H1 (cell line): ENCODE results near the gene CRYBG1. TPM values are rescaled to one million over a fixed set of nuclear protein-coding genes. Genes with fewer than 3 reads are reported as not detected.

Source experiments
- CTCF ChIA-PET: fragments of 300-600 bp; sonication (Branson Sonifier 250); formaldehyde crosslinking; loops from one replicate; lab custom pipeline; 2021; ENCODE audit not compliant: partially characterized antibody; lab: Charles Lee
- POLR2A ChIA-PET: fragments of 300-600 bp; sonication (Branson Sonifier 250); formaldehyde crosslinking; loops from one replicate; lab custom pipeline; 2021; ENCODE audit warnings: inconsistent platforms; ENCODE audit not compliant: partially characterized antibody; lab: Charles Lee
- DNase-seq, 2 experiments: peaks; one replicate each; pipeline versions ENCODE4 v3.0.0 to v3.0.0-alpha.2; 2010 to 2022; ENCODE audit warnings: low spot score in 2 of 2, low read depth in 1 of 2, mixed read lengths in 1 of 2
- FAIRE-seq: peaks from 2 replicates; lab custom pipeline; 2011; peaks lifted over from hg19 to GRCh38; lab: Jason Lieb, UNC
- H2AFZ ChIP-seq: 2 replicates; pipeline ENCODE4 v1.8.1; 2012; ENCODE audit warnings: low read length, inconsistent platforms
- H2AK5ac ChIP-seq: 2 replicates; pipeline ENCODE4 v1.6.1; 2013; ENCODE audit warnings: low read depth, low read length
- H2BK120ac ChIP-seq: replicated peaks from 2 replicates; pipeline ENCODE3; 2013; ENCODE audit warnings: low read depth, low read length, inconsistent platforms
- H2BK12ac ChIP-seq: 2 replicates; pipeline ENCODE4 v1.6.1; 2013; ENCODE audit warnings: low read depth, low read length
- H2BK15ac ChIP-seq: 2 replicates; pipeline ENCODE4 v1.6.1; 2013; ENCODE audit warnings: low read length
- H2BK20ac ChIP-seq: 2 replicates; pipeline ENCODE4 v1.6.1; 2013; ENCODE audit warnings: low read length
- H2BK5ac ChIP-seq: 2 replicates; pipeline ENCODE4 v1.6.1; 2013; ENCODE audit warnings: low read depth, low read length
- H3K14ac ChIP-seq: 2 replicates; pipeline ENCODE4 v1.6.1; 2013; ENCODE audit warnings: inconsistent platforms; ENCODE audit not compliant: insufficient read length
- H3K18ac ChIP-seq: 2 replicates; pipeline ENCODE4 v1.6.1; 2013; ENCODE audit warnings: low read length; ENCODE audit errors: extremely low read depth
- H3K23ac ChIP-seq: 2 replicates; pipeline ENCODE4 v1.6.1; 2013; ENCODE audit warnings: inconsistent platforms; ENCODE audit not compliant: insufficient read length
- H3K23me2 ChIP-seq: 2 replicates; pipeline ENCODE4 v1.6.1; 2013; ENCODE audit warnings: low read depth, low read length
- H3K27ac ChIP-seq: 2 replicates; pipeline ENCODE4 v1.6.1; 2011; ENCODE audit warnings: low read depth, low read length, inconsistent platforms
- H3K27me3 ChIP-seq, 4 experiments: replicated peaks in 1 of 4; 1 replicate in 1 of 4; 2 replicates in 3 of 4; pipeline versions ENCODE4 v1.6.1 to v1.8.1; 2011 to 2013; ENCODE audit warnings: low read length in 3 of 4, mild to moderate bottlenecking in 3 of 4, inconsistent platforms in 2 of 4, mixed read lengths in 2 of 4, moderate library complexity in 1 of 4; ENCODE audit not compliant: control insufficient read depth in 3 of 4, insufficient read depth in 3 of 4; ENCODE audit errors: extremely low read depth in 1 of 4
- H3K36me3 ChIP-seq, 4 experiments: 2 replicates each; pipeline versions ENCODE4 v1.6.1 to v1.8.1; 2011 to 2013; ENCODE audit warnings: mild to moderate bottlenecking in 4 of 4, low read length in 3 of 4, moderate library complexity in 2 of 4, control low read depth in 1 of 4, inconsistent platforms in 1 of 4; ENCODE audit not compliant: insufficient read depth in 4 of 4, control insufficient read depth in 2 of 4
- H3K4ac ChIP-seq: replicated peaks from 2 replicates; pipeline ENCODE3; 2013; ENCODE audit warnings: low read length, low read depth, mixed read lengths, inconsistent platforms; ENCODE audit not compliant: insufficient read length
- H3K4me1 ChIP-seq, 4 experiments: replicated peaks in 1 of 4; 1 replicate in 1 of 4; 2 replicates in 3 of 4; pipeline versions ENCODE4 v1.6.1 to v1.8.1; 2011 to 2013; ENCODE audit warnings: low read length in 3 of 4, inconsistent platforms in 2 of 4, mixed read lengths in 1 of 4; ENCODE audit not compliant: insufficient read depth in 4 of 4, control insufficient read depth in 3 of 4
- H3K4me2 ChIP-seq, 2 experiments: 2 replicates each; pipeline versions ENCODE4 v1.6.1 to v1.8.1; 2011 to 2013; ENCODE audit warnings: low read depth in 2 of 2, low read length in 2 of 2, control low read depth in 1 of 2, inconsistent platforms in 1 of 2, mild to moderate bottlenecking in 1 of 2; ENCODE audit not compliant: insufficient read depth in 1 of 2
- H3K4me3 ChIP-seq, 4 experiments: fragments of 200-600, 300-600 bp in 1 of 4; sonication (generic), shearing (Covaris generic), sonication (Bioruptor Twin) in 1 of 4; 2 replicates each; pipeline versions ENCODE4 v1.5.1 to v1.8.1; 2011 to 2016; ENCODE audit warnings: low read length in 4 of 4, low read depth in 3 of 4, control low read depth in 2 of 4, inconsistent platforms in 2 of 4, mild to moderate bottlenecking in 2 of 4, mixed read lengths in 1 of 4, moderate library complexity in 1 of 4; ENCODE audit not compliant: insufficient read depth in 2 of 4; ENCODE audit errors: extremely low read depth in 1 of 4
- H3K56ac ChIP-seq: replicated peaks from 2 replicates; pipeline ENCODE3; 2013; ENCODE audit warnings: low read depth, mild to moderate bottlenecking, mixed read lengths, low read length, inconsistent platforms; ENCODE audit not compliant: insufficient read length
- H3K79me1 ChIP-seq: 2 replicates; pipeline ENCODE4 v1.6.1; 2013; ENCODE audit warnings: low read depth, low read length, control low read depth
- H3K79me2 ChIP-seq, 2 experiments: 2 replicates each; pipeline versions ENCODE4 v1.6.1 to v1.8.1; 2012 to 2013; ENCODE audit warnings: low read length in 2 of 2, mild to moderate bottlenecking in 2 of 2, inconsistent platforms in 1 of 2; ENCODE audit not compliant: insufficient read depth in 2 of 2, control insufficient read depth in 1 of 2
- H3K9ac ChIP-seq, 4 experiments: replicated peaks in 1 of 4; 1 replicate in 1 of 4; 2 replicates in 3 of 4; pipeline versions ENCODE4 v1.6.1 to v1.8.1; 2011 to 2013; ENCODE audit warnings: low read depth in 3 of 4, low read length in 3 of 4, control low read depth in 2 of 4, mild to moderate bottlenecking in 2 of 4, moderate library complexity in 2 of 4, inconsistent platforms in 1 of 4; ENCODE audit errors: extremely low read depth in 1 of 4
- H3K9me3 ChIP-seq, 2 experiments: 2 replicates each; pipeline versions ENCODE4 v1.6.1 to v1.8.1; 2012 to 2013; ENCODE audit warnings: mild to moderate bottlenecking in 2 of 2, moderate library complexity in 2 of 2, control low read depth in 1 of 2, inconsistent platforms in 1 of 2, low read depth in 1 of 2, low read length in 1 of 2, mixed read lengths in 1 of 2; ENCODE audit not compliant: insufficient read depth in 2 of 2
- H4K20me1 ChIP-seq, 2 experiments: replicated peaks in 1 of 2; 2 replicates each; pipeline versions ENCODE3 to v1.8.1; 2011 to 2013; ENCODE audit warnings: inconsistent platforms in 2 of 2, low read length in 2 of 2, mild to moderate bottlenecking in 1 of 2; ENCODE audit not compliant: insufficient read depth in 2 of 2, control insufficient read depth in 1 of 2
- H4K5ac ChIP-seq: 2 replicates; pipeline ENCODE4 v1.6.1; 2013; ENCODE audit warnings: low read length, low read depth, mixed read lengths, inconsistent platforms; ENCODE audit not compliant: insufficient read length
- H4K8ac ChIP-seq: 2 replicates; pipeline ENCODE4 v1.8.0; 2013; ENCODE audit warnings: mild to moderate bottlenecking, moderate library complexity, low read length, inconsistent platforms; ENCODE audit not compliant: insufficient read depth; ENCODE audit errors: extremely low read depth
- H4K91ac ChIP-seq: replicated peaks from 2 replicates; pipeline ENCODE3; 2013; ENCODE audit warnings: low read length, mixed read lengths, inconsistent platforms; ENCODE audit not compliant: insufficient read length
- ATF2 ChIP-seq: IDR thresholded peaks from 2 replicates; pipeline ENCODE4 v1.6.1; 2012; ENCODE audit warnings: low read length, inconsistent platforms
- CTBP2 ChIP-seq: IDR thresholded peaks from 2 replicates; pipeline ENCODE4 v1.7.0; 2011; ENCODE audit warnings: borderline replicate concordance, mild to moderate bottlenecking, moderate library complexity, mixed read lengths, low read length; ENCODE audit not compliant: insufficient read depth, insufficient read length
- EZH2 ChIP-seq: fragments of 200-600 bp; sonication (generic); IDR thresholded peaks from 2 replicates; pipeline ENCODE4 v1.7.1; 2012; ENCODE audit warnings: low read depth, mild to moderate bottlenecking, moderate library complexity, low read length, inconsistent platforms; ENCODE audit not compliant: severe bottlenecking
- GABPA ChIP-seq: IDR thresholded peaks from 2 replicates; pipeline ENCODE4 v1.6.1; 2011; ENCODE audit warnings: mild to moderate bottlenecking, low read length, moderate library complexity, borderline replicate concordance; ENCODE audit not compliant: insufficient read depth
- POLR2A ChIP-seq, 2 experiments: IDR thresholded peaks; 1 replicate in 1 of 2; 2 replicates in 1 of 2; pipeline ENCODE4 v1.6.1; 2011; ENCODE audit warnings: low read depth in 2 of 2, low read length in 2 of 2, mild to moderate bottlenecking in 2 of 2; ENCODE audit errors: control extremely low read depth in 1 of 2
- RBBP5 ChIP-seq: IDR thresholded peaks from 2 replicates; pipeline ENCODE4 v1.7.1; 2012; ENCODE audit warnings: low read depth, mild to moderate bottlenecking, inconsistent platforms, low read length, moderate library complexity, borderline replicate concordance
- SIRT6 ChIP-seq: IDR thresholded peaks from one replicate; pipeline ENCODE4 v1.7.1; 2012; ENCODE audit warnings: low read length, inconsistent platforms
- SIX5 ChIP-seq: IDR thresholded peaks from 2 replicates; pipeline ENCODE4 v1.6.1; 2011; ENCODE audit warnings: mild to moderate bottlenecking, low read depth, low read length
- SP2 ChIP-seq: IDR thresholded peaks from 2 replicates; pipeline ENCODE4 v1.6.1; 2012; ENCODE audit warnings: mild to moderate bottlenecking, low read length, inconsistent platforms
- TBP ChIP-seq: IDR thresholded peaks from 2 replicates; pipeline ENCODE4 v1.6.1; 2011; ENCODE audit warnings: low read depth, low read length, improper control_type of control experiment
- YY1 ChIP-seq: IDR thresholded peaks from 2 replicates; pipeline ENCODE4 v1.6.1; 2011; ENCODE audit warnings: low read depth, mild to moderate bottlenecking, low read length
- WGBS, 2 experiments: shearing (Covaris generic) in 1 of 2; methylation state at CpG; one replicate each; pipeline versions ENCODE4 v1.1.6 to v1.1.7; 2013 to 2015; ENCODE audit warnings: low lambda C conversion rate in 2 of 2, mixed read lengths in 2 of 2, inconsistent platforms in 1 of 2, low coverage in 1 of 2, missing lambda C conversion rate in 1 of 2; ENCODE audit not compliant: insufficient replicate concordance in 2 of 2, insufficient coverage in 1 of 2, insufficient read length in 1 of 2; ENCODE audit errors: extremely low coverage in 1 of 2, missing lambda C conversion rate in 1 of 2; 5-methylcytosine and 5-hydroxymethylcytosine counted together
- polyA plus RNA-seq, 7 experiments: library from polyadenylated mRNA; depleted of rRNA in 3 of 7; stranded (reverse) in 5 of 7; unstranded in 2 of 7; fragments of >200 nt in 5 of 7; fragments of 200-250 nt in 2 of 7; gene quantifications; 1 replicate in 5 of 7; 2 replicates in 1 of 7; 4 replicates in 1 of 7; pipeline versions ENCODE4 v1.2.1 to v1.2.3, GENCODE V29; 2011 to 2013; ENCODE audit warnings: missing spikeins in 2 of 7, mixed read lengths in 2 of 7
- total RNA-seq: library from RNA; stranded (reverse); fragmentation: NEBNext Ultra II Directional; extraction: Animal tissue kit (Norgen Biotek cat#: 25700); gene quantifications from 2 replicates; pipeline ENCODE4 v1.2.1, GENCODE V29; 2021

CRYBG1 gene
- total and polyA plus RNA-seq, 2 of the 8 experiments (the other 6 are each of a cell fraction or from before 2014, with no cell fraction given), result 2.2 to 11.6 TPM

GRCh38 chr6:106415921-106416320 lies 55.4 kb downstream of the CRYBG1 start:
- no peak overlapping the region for H2BK120ac ChIP-seq
- H3K27ac ChIP-seq, result no peak overlapping the region
- H3K9me3 ChIP-seq, result no peaks in the 10 kb centered on the region
- H3K23ac ChIP-seq, result no peak overlapping the region
- DNase-seq (no peak), FAIRE-seq (no peak)
- TF ChIP-seq CTBP2 (no peak), EZH2 (no peak), SIX5 (no peak), YY1 (no peak), RBBP5 (no peak), SIRT6 (no peak), POLR2A (IDR thresholded peaks at IDR 0.05; ENCODE audit: control extremely low read depth in 1 of 2, low read depth in 2 of 2, low read length in 2 of 2) (no peak), TBP (no peak), GABPA (no peak), SP2 (no peak), ATF2 (no peak)
- no peak overlapping the region for H2AK5ac ChIP-seq
- H2BK12ac ChIP-seq, result no peak overlapping the region
- H2BK5ac ChIP-seq, result no peak overlapping the region
- H3K79me2 ChIP-seq, result no peaks in the 10 kb centered on the region
- POLR2A ChIA-PET, result interaction anchor here (0.7 kb wide), 1 partner anchor 184 kb away, joined by 3 read pairs; no protein-coding TSS in a partner anchor
- H3K27me3 ChIP-seq, result no peaks in the 10 kb centered on the region
- H2BK20ac ChIP-seq, result no peak overlapping the region
- H4K91ac ChIP-seq, result no peak overlapping the region
- H2AFZ ChIP-seq, result no peak overlapping the region
- H3K14ac ChIP-seq, result no peak overlapping the region
- no peaks in the 10 kb centered on the region for H3K36me3 ChIP-seq
- H4K5ac ChIP-seq, result no peak overlapping the region
- H4K8ac ChIP-seq, result peak overlapping the region; percentile 38; the same call in 1 of the 2 replicates
- H2BK15ac ChIP-seq, result no peak overlapping the region
- no peak overlapping the region for H3K4me3 ChIP-seq
- no peaks in the 10 kb centered on the region for H3K23me2 ChIP-seq
- H3K79me1 ChIP-seq, result peaks cover 2% of the 10 kb centered on the region; the same call in 1 of the 2 replicates
- H3K4ac ChIP-seq, result no peak overlapping the region
- H3K9ac ChIP-seq, result no peak overlapping the region
- H4K20me1 ChIP-seq, result no peaks in the 10 kb centered on the region
- no peak overlapping the region for H3K18ac ChIP-seq
- no peak overlapping the region for H3K4me2 ChIP-seq
- peaks cover 0 to 3% (median 0%) of the 10 kb centered on the region in 4 experiments; a peak in 1 of 7 replicates for H3K4me1 ChIP-seq
- CTCF ChIA-PET, result interaction anchor here (1.0 to 1.3 kb wide), 2 partner anchors 55 to 60 kb away, joined by 3 read pairs; partner anchors contain the start of gene CRYBG1
- WGBS, 2 experiments, result 90% methylated on average over 4 of the region's 4 CpGs; no CpG with 5 or more reads in 1 of the 2 experiments
- H3K56ac ChIP-seq, result no peak overlapping the region
